ENCODE results near the gene FAM120A.

DNA sequence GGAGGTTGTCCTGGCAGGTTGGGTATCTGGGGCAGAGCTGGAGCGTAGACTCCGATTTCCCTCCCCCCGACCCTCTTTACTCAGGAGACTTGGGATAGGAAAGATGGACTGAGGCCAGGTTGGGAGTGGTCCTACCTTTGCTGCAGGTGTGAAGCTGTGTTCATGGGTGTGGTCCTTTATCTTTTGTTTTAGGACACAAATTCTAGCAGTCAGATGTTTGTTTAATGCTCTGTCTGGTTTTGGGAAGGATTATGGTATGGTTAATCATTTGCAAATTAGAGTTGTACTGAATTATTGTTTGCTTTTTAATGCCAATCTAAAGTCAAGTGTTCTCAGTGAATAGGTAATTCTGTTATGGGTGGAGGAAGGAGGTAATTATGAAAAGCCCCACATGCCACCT, 16.0 kb downstream of the FAM120A start:
- TF ChIP-seq, protein P1, sequence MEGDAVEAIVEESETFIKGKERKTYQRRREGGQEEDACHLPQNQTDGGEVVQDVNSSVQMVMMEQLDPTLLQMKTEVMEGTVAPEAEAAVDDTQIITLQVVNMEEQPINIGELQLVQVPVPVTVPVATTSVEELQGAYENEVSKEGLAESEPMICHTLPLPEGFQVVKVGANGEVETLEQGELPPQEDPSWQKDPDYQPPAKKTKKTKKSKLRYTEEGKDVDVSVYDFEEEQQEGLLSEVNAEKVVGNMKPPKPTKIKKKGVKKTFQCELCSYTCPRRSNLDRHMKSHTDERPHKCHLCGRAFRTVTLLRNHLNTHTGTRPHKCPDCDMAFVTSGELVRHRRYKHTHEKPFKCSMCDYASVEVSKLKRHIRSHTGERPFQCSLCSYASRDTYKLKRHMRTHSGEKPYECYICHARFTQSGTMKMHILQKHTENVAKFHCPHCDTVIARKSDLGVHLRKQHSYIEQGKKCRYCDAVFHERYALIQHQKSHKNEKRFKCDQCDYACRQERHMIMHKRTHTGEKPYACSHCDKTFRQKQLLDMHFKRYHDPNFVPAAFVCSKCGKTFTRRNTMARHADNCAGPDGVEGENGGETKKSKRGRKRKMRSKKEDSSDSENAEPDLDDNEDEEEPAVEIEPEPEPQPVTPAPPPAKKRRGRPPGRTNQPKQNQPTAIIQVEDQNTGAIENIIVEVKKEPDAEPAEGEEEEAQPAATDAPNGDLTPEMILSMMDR (conservative IDR thresholded peaks at IDR 0.05 in 1 of 2, IDR thresholded peaks at IDR 0.05 in 1 of 2; ENCODE audit: low read depth in 1 of 2, low read length in 2 of 2) = no peak
- no peak for TF ChIP-seq EZH2 (IDR thresholded peaks at IDR 0.05; ENCODE audit: low read length, missing control alignments)

Data from fibroblast of lung (primary cell).